K562 (cell line): ENCODE data around the gene FAM50A. TPM values are rescaled to one million over a fixed set of nuclear protein-coding genes. Genes with fewer than 3 reads are reported as not detected.

Source experiments
- BMI1 ChIP-seq: fragments of 150-350 bp; IDR thresholded peaks from 2 replicates; pipeline ENCODE4 v1.6.1; 2014; ENCODE audit warnings: low read length
- CBX3 ChIP-seq, 2 experiments: IDR thresholded peaks; 1 replicate in 1 of 2; 2 replicates in 1 of 2; pipeline ENCODE4 v1.6.1; 2012; ENCODE audit warnings: inconsistent platforms in 2 of 2, low read length in 2 of 2, borderline replicate concordance in 1 of 2, control low read depth in 1 of 2
- CREBBP ChIP-seq: IDR thresholded peaks from one replicate; pipeline ENCODE4 v1.6.1; 2012; ENCODE audit warnings: low read depth, mild to moderate bottlenecking, control low read depth, inconsistent platforms, low read length
- ETV1 ChIP-seq: fragments of 450-650 bp; conservative IDR thresholded peaks from 2 replicates; pipeline ENCODE4 v1.6.1; 2016; ENCODE audit warnings: missing genetic modification characterization, control low read depth, low read depth, missing compliant biosample characterization
- ILF3 ChIP-seq: fragments of 450-650 bp; IDR thresholded peaks from 2 replicates; pipeline ENCODE4 v1.6.1; 2018; ENCODE audit warnings: antibody characterized with exemption, mild to moderate bottlenecking, moderate library complexity, borderline replicate concordance
- ILK ChIP-seq: fragments of 450-650 bp; IDR thresholded peaks from 2 replicates; pipeline ENCODE4 v1.6.1; 2016; ENCODE audit warnings: missing genetic modification characterization, low read depth, mild to moderate bottlenecking, missing compliant biosample characterization, moderate library complexity, borderline replicate concordance
- KLF6 ChIP-seq: fragments of 250-450 bp; sonication (Bioruptor Pico); IDR thresholded peaks from 2 replicates; pipeline ENCODE4 v1.4.0; 2020; ENCODE audit warnings: mild to moderate bottlenecking, moderate library complexity, borderline replicate concordance
- MYNN ChIP-seq, 2 experiments: sonication (generic); formaldehyde crosslinking in 1 of 2; IDR thresholded peaks; 2 replicates each; pipeline versions ENCODE4 v1.5.0 to v1.6.1; 2016 to 2020; ENCODE audit warnings: antibody characterized with exemption in 1 of 2, missing genetic modification reagents in 1 of 2
- PCBP1 ChIP-seq: fragments of 200-400 bp; formaldehyde crosslinking; IDR thresholded peaks from 2 replicates; pipeline ENCODE4 v1.6.1; 2018; ENCODE audit warnings: mild to moderate bottlenecking, low read depth, low read length; ENCODE audit not compliant: poor library complexity, severe bottlenecking
- PRMT5 ChIP-seq: sonication (generic); formaldehyde crosslinking; IDR thresholded peaks from 2 replicates; pipeline ENCODE4 v1.5.0; 2020; ENCODE audit warnings: missing genetic modification reagents
- PURB ChIP-seq: sonication (generic); formaldehyde crosslinking; IDR thresholded peaks from 2 replicates; pipeline ENCODE4 v1.9.0; 2021; ENCODE audit warnings: low read depth, mild to moderate bottlenecking, missing genetic modification reagents
- SAP30 ChIP-seq: fragments of 200-600 bp; sonication (generic); IDR thresholded peaks from 2 replicates; pipeline ENCODE4 v1.6.1; 2012; ENCODE audit warnings: borderline replicate concordance, low read depth, mild to moderate bottlenecking, moderate library complexity, low read length, control low read depth, inconsistent platforms; ENCODE audit not compliant: insufficient read depth, poor library complexity, severe bottlenecking
- STAT5A ChIP-seq: IDR thresholded peaks from 2 replicates; pipeline ENCODE4 v1.6.1; 2012; ENCODE audit warnings: low read length, inconsistent platforms, borderline replicate concordance
- TAL1 ChIP-seq: fragments of 450-650 bp; IDR thresholded peaks from 2 replicates; pipeline ENCODE4 v1.6.1; 2016; ENCODE audit warnings: mild to moderate bottlenecking
- TRIM24 ChIP-seq, 2 experiments: fragments of 450-650 bp; IDR thresholded peaks; 2 replicates each; pipeline ENCODE4 v1.6.1; 2016
- ZNF174 ChIP-seq: fragments of 250-450 bp; sonication (Bioruptor Pico); IDR thresholded peaks from 2 replicates; pipeline ENCODE4 v1.4.0; 2020; ENCODE audit warnings: mild to moderate bottlenecking
- polyA plus RNA-seq, 8 experiments: library from polyadenylated mRNA; depleted of rRNA in 4 of 8; stranded (reverse) in 5 of 8; unstranded in 3 of 8; fragments of >200 nt; fragmentation: Nextera tagmentation in 2 of 8; fragmentation: Illumina TruSeq in 1 of 8; extraction: Ambion mirVana in 2 of 8; extraction: Trizol in 1 of 8; gene quantifications; 2 replicates each; pipeline versions ENCODE4 v1.2.1 to v1.2.3, GENCODE V29; 2011 to 2014; ENCODE audit warnings: inconsistent platforms in 1 of 8, missing spikeins in 1 of 8
- total RNA-seq, 7 experiments: library from RNA; depleted of rRNA in 6 of 7; stranded (reverse); fragments of >200 nt in 6 of 7; fragmentation: Illumina TruSeq in 2 of 7; extraction: Trizol in 2 of 7; gene quantifications; 2 replicates each; pipeline versions ENCODE4 v1.2.1 to v1.2.3, GENCODE V29; 2011 to 2021; ENCODE audit warnings: low replicate concordance in 1 of 7
- TF ChIP-seq, protein P1 (sequence below): fragments of 450-650 bp; IDR thresholded peaks from one replicate; pipeline ENCODE4 v1.6.1; 2018; ENCODE audit warnings: mild to moderate bottlenecking, moderate library complexity; ENCODE audit not compliant: partially characterized antibody
- TF ChIP-seq, protein P2 (sequence below): fragments of 200-400 bp; formaldehyde crosslinking; IDR thresholded peaks from 2 replicates; pipeline ENCODE4 v1.6.1; 2017; ENCODE audit warnings: mild to moderate bottlenecking, low read depth, low read length, moderate library complexity
- TF ChIP-seq, protein P3 (sequence below): sonication (generic); formaldehyde crosslinking; IDR thresholded peaks from 2 replicates; pipeline ENCODE4 v1.8.0; 2022; ENCODE audit warnings: missing genetic modification reagents, mild to moderate bottlenecking, borderline replicate concordance
- TF ChIP-seq, protein P4 (sequence below): sonication (generic); formaldehyde crosslinking; IDR thresholded peaks from 2 replicates; pipeline ENCODE4 v1.8.1; 2022; ENCODE audit warnings: missing genetic modification reagents

The FAM50A gene
- total and polyA plus RNA-seq, 9 of the 15 experiments (the other 6 are each of a cell fraction or from before 2014, with no cell fraction given), result 4.4 to 114 (median 67.3) TPM

DNA sequence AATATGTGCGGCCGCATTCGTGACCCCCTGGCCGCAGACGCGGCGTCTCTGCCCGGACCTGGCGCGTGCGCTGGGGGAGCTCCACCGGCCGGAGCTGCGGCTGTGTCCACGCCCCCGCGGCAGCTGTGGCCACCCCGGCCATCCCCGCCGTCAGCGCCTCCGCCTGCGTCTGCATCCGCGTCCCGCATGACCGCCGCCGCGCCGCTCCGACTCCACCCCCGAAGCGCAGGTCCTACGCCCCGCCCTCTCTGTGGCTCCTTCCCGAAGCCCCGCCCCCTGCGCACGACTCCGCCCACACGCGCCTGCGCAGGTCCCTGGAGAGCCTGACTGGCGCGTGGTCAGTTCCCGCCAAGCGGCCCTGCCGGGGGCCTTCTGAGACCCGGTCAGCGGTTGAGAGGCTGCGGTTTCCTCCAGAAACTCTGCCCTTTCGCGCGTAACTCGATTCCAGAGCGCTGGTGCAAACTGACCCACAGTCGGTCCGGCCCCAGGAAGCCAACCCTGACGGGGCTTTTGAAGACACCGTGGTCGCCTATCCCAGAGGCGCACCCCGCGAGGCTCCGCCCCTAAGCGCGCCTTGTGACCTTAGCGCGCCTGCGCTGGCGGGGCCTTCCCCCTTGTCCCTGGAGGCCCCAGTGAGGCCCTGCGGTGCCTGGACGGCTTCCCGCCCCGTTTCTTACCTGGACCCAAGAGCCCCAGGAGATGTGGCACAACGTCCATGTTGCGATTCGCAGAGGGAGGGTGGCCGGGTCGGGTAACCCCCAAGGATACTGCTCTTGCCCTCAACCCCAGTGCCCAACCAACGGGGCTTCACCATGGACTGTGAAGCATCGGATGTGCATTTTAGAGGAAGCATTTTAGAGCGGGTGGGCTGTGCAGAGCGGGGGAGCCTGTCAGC lies 35.0 kb downstream of the FAM50A start, which contains the start of gene LAGE3 (continued):
- peak; percentile 33 for TF ChIP-seq PCBP1
- no peak for TF ChIP-seq ETV1 (tag)
- TF ChIP-seq PRMT5 (CRISPR knock-in tag), result no peak
- TF ChIP-seq ZNF174 (CRISPR knock-in tag), result no peak
- TF ChIP-seq, protein P1, sequence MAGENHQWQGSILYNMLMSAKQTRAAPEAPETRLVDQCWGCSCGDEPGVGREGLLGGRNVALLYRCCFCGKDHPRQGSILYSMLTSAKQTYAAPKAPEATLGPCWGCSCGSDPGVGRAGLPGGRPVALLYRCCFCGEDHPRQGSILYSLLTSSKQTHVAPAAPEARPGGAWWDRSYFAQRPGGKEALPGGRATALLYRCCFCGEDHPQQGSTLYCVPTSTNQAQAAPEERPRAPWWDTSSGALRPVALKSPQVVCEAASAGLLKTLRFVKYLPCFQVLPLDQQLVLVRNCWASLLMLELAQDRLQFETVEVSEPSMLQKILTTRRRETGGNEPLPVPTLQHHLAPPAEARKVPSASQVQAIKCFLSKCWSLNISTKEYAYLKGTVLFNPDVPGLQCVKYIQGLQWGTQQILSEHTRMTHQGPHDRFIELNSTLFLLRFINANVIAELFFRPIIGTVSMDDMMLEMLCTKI, result no peak
- peak; percentile 28; the same call in 1 of the 2 replicates for TF ChIP-seq KLF6 (CRISPR knock-in tag)
- no peak for TF ChIP-seq BMI1
- TF ChIP-seq ILF3, result no peak
- TF ChIP-seq, protein P2, sequence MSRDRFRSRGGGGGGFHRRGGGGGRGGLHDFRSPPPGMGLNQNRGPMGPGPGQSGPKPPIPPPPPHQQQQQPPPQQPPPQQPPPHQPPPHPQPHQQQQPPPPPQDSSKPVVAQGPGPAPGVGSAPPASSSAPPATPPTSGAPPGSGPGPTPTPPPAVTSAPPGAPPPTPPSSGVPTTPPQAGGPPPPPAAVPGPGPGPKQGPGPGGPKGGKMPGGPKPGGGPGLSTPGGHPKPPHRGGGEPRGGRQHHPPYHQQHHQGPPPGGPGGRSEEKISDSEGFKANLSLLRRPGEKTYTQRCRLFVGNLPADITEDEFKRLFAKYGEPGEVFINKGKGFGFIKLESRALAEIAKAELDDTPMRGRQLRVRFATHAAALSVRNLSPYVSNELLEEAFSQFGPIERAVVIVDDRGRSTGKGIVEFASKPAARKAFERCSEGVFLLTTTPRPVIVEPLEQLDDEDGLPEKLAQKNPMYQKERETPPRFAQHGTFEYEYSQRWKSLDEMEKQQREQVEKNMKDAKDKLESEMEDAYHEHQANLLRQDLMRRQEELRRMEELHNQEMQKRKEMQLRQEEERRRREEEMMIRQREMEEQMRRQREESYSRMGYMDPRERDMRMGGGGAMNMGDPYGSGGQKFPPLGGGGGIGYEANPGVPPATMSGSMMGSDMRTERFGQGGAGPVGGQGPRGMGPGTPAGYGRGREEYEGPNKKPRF, result no peak
- no peak for TF ChIP-seq ILK (tag)
- no peak for TF ChIP-seq PURB (CRISPR knock-in tag)
- TF ChIP-seq SAP30, result no peak
- no peak for TF ChIP-seq TAL1
- TF ChIP-seq CBX3 (IDR thresholded peaks at IDR 0.05; ENCODE audit: borderline replicate concordance in 1 of 2, low read length in 2 of 2), result no peak; a peak in 1 of 3 replicates
- TF ChIP-seq, protein P3, sequence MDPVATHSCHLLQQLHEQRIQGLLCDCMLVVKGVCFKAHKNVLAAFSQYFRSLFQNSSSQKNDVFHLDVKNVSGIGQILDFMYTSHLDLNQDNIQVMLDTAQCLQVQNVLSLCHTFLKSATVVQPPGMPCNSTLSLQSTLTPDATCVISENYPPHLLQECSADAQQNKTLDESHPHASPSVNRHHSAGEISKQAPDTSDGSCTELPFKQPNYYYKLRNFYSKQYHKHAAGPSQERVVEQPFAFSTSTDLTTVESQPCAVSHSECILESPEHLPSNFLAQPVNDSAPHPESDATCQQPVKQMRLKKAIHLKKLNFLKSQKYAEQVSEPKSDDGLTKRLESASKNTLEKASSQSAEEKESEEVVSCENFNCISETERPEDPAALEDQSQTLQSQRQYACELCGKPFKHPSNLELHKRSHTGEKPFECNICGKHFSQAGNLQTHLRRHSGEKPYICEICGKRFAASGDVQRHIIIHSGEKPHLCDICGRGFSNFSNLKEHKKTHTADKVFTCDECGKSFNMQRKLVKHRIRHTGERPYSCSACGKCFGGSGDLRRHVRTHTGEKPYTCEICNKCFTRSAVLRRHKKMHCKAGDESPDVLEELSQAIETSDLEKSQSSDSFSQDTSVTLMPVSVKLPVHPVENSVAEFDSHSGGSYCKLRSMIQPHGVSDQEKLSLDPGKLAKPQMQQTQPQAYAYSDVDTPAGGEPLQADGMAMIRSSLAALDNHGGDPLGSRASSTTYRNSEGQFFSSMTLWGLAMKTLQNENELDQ (CRISPR knock-in tag), result no peak
- no peak for TF ChIP-seq TRIM24 (IDR thresholded peaks at IDR 0.05)
- TF ChIP-seq MYNN (IDR thresholded peaks at IDR 0.05), result no peak
- no peak for TF ChIP-seq MYNN (CRISPR knock-in tag; IDR thresholded peaks at IDR 0.05)
- TF ChIP-seq CREBBP, result no peak
- TF ChIP-seq STAT5A, result no peak
- TF ChIP-seq, protein P4, sequence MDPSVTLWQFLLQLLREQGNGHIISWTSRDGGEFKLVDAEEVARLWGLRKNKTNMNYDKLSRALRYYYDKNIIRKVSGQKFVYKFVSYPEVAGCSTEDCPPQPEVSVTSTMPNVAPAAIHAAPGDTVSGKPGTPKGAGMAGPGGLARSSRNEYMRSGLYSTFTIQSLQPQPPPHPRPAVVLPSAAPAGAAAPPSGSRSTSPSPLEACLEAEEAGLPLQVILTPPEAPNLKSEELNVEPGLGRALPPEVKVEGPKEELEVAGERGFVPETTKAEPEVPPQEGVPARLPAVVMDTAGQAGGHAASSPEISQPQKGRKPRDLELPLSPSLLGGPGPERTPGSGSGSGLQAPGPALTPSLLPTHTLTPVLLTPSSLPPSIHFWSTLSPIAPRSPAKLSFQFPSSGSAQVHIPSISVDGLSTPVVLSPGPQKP, result no peak
